IPS DF 6.9 (cell line): ENCODE data around the gene NIPAL3.
A peak's percentile ranks its signal among the peaks of the same experiment; 100 is the strongest.

Experiments
- DNase-seq: peaks from one replicate; pipeline ENCODE4 v3.0.0-alpha.2; 2013; ENCODE audit warnings: low read depth, low spot score
- H3K27ac ChIP-seq: one replicate; pipeline ENCODE4 v1.5.1; 2013; ENCODE audit warnings: low read length, control low read depth
- H3K27me3 ChIP-seq: 2 replicates; pipeline ENCODE4 v1.6.1; 2013; ENCODE audit warnings: mild to moderate bottlenecking, low read length; ENCODE audit not compliant: control insufficient read depth, insufficient read depth
- H3K36me3 ChIP-seq: 2 replicates; pipeline ENCODE4 v1.6.1; 2013; ENCODE audit warnings: low read length; ENCODE audit not compliant: control insufficient read depth, insufficient read depth
- H3K4me1 ChIP-seq: 2 replicates; pipeline ENCODE4 v1.6.1; 2013; ENCODE audit warnings: low read length; ENCODE audit not compliant: control insufficient read depth, insufficient read depth
- H3K4me3 ChIP-seq: 2 replicates; pipeline ENCODE4 v1.5.1; 2013; ENCODE audit warnings: mild to moderate bottlenecking, low read length
- H3K9me3 ChIP-seq: 2 replicates; pipeline ENCODE4 v1.6.1; 2013; ENCODE audit warnings: low read length, inconsistent platforms; ENCODE audit not compliant: control insufficient read depth, insufficient read depth
- WGBS: extraction: QIAGEN DNeasy Blood & Tissue Kit; methylation state at CpG from one replicate; pipeline ENCODE4 v1.1.7; 2013; ENCODE audit warnings: mixed read lengths, missing lambda C conversion rate; ENCODE audit not compliant: insufficient read length, insufficient coverage; 5-methylcytosine and 5-hydroxymethylcytosine counted together

The NIPAL3 gene

DNA sequence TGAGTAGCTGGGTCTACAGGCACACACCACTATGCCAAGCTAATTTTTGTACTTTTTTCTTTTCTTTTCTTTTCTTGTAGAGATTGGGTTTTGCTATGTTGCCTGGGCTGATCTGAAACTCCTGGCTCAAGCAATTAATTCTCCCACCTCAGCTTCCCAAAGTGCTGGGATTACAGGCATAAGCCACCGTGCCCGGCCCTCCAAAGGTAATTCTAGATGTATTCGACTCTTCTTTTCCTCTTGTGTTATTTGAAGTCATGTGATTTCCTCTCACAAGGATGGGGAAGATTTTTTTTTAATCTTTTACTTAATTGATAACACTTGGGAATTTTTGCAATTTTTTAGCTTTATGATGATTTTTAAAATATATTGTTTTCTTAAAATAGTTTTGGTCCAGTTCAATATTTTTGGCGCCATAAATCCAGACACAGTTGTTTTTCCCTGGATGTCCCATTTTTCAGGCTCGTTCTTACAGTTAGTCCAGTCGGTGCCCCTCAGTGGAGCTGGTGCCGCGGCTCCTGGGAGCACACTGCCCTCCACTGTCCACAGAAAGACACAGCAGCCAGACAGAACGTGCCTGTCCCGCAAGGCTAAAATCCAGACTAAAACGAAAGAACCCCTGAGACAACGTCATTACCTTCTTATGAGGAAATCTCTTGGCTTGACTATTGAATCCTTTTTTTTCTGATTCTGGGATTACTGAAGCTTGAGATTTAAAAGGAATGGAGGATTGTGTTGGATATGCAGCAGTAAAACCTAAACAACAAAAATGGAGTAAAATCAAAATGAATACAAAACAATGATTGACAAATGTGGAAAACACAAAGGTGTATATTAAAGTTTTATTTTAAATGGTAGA, 24.4 kb upstream of the NIPAL3 start:
- peak; percentile 50 for DNase-seq
- no peaks in the 10 kb centered on the region for H3K4me1 ChIP-seq
- H3K9me3 ChIP-seq: no peaks in the 10 kb centered on the region
- no peaks in the 10 kb centered on the region for H3K27me3 ChIP-seq
- WGBS: no CpG with 5 or more reads among the region's 12 CpGs
- no peak overlapping the region for H3K4me3 ChIP-seq
- no peaks in the 10 kb centered on the region for H3K36me3 ChIP-seq
- no peak overlapping the region for H3K27ac ChIP-seq

DNA sequence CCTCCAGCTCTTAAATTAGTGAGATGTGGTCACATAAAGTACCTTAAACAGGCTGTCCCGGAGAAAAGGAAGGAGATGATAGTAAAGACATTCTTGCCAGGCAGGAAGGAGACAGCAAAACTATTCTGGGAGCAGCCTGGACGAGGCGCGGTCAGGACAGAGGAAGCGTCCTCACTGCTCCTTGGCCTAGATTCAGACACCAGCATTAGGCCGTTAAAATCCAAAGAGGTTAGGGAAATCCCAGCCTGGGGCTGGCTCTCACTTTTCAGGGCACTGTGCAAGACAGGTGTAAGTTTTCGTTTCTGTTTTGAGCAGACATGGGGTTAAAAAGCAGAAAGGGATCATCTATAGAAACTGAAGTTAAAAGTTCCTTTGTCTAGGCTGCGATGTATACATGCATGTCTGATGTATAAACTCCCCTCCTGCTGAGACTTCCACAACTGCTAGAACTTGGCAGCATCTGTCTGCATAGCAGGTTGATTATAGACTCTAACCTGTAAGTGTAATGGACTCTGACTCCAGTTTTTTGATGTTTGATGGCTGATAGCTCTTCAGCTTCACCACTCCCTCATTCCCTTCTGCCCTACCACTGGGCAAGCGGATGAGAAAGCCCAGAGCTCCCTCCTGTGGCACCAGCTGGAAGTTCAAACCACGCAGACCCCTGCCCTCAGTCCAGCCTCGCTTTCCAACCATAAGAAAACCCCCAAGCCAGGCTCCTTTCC, 23.6 kb upstream of the NIPAL3 start:
- Histone ChIP-seq H3K36me3 (no peaks in the 10 kb centered on the region), H3K4me3 (no peak overlapping the region), H3K9me3 (no peaks in the 10 kb centered on the region), H3K27me3 (no peaks in the 10 kb centered on the region), H3K27ac (no peak overlapping the region), H3K4me1 (no peaks in the 10 kb centered on the region)
- no CpG with 5 or more reads among the region's 11 CpGs for WGBS
- DNase-seq: peak; percentile 68

DNA sequence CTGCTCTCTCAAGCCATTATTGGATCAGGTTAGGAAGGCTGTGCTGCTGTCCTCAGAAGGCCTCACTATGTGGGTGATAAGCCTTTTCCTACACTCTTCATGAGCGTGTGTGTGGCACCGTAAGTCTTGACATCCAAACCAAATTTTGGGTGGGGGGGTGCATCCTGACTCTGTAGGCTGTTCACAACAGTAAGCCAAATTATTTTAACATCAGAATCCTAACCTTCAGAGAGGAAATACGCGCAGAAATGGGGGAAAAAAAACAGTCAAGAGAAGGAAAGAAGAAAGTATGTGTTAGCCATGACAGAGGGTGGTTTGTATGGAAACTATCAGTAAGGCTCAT, 23.0 kb upstream of the NIPAL3 start:
- no peak overlapping the region for H3K27ac ChIP-seq
- H3K4me3 ChIP-seq: no peak overlapping the region
- H3K4me1 ChIP-seq: no peaks in the 10 kb centered on the region
- H3K36me3 ChIP-seq: no peaks in the 10 kb centered on the region
- no CpG with 5 or more reads among the region's 4 CpGs for WGBS
- DNase-seq: no peak
- H3K27me3 ChIP-seq: no peaks in the 10 kb centered on the region
- no peaks in the 10 kb centered on the region for H3K9me3 ChIP-seq

DNA sequence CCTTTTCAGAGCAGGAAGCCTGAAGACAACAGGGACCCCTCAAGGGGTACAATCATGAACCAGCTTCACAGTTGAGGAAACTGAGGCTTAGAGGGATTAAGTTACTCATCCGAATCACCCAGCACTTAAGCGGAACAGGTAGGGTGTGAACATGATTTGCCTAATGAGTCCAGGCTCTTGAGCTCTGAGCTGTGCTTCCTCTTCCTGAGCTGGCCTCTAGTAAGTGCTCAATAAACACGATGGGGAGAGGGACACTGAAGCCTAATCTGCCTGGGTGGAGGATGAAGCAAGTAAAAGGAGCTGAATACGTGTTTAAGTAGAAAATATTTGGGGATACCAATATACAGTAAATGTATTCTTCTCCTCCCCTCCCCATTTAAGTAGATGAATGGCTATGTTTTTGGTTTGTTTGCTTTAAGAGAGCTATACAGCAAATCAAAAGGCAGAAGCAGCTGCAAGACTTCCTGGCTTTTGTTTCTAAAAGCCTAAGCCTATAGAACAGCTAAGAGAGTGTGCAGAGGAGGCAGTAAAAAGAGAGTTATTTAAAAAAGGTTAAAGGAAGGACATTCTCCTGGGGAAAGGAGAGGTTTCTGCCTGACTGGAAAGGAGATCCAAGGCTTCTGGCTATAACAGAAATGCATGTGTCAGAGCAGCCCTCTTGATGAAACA, 22.5 kb upstream of the NIPAL3 start:
- WGBS: no CpG with 5 or more reads among the region's 4 CpGs
- H3K36me3 ChIP-seq: no peaks in the 10 kb centered on the region
- H3K9me3 ChIP-seq: no peaks in the 10 kb centered on the region
- no peak overlapping the region for H3K4me3 ChIP-seq
- DNase-seq: no peak
- no peaks in the 10 kb centered on the region for H3K4me1 ChIP-seq
- H3K27me3 ChIP-seq: no peaks in the 10 kb centered on the region
- no peak overlapping the region for H3K27ac ChIP-seq

DNA sequence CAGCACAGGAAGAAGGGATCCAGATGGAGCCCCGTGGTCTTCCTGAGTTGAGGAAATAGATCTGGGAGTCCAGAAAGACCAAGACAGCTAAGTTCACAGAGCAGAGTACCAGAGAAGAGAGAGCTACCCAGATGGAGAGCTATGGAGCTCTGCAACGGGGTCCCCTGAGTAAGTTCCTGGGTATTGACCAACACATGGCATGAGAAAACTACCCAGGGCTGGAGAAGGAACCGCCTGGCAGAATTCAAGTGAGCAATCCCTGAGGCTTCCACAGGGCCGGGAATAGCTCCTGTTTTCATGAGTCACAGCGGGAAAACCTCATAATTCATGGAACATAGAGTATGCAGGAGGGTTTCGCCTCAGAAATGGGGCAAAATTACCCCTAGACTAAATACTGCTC, 21.7 kb upstream of the NIPAL3 start:
- Histone ChIP-seq H3K27me3 (no peaks in the 10 kb centered on the region), H3K36me3 (no peaks in the 10 kb centered on the region), H3K9me3 (no peaks in the 10 kb centered on the region), H3K27ac (no peak overlapping the region), H3K4me1 (no peaks in the 10 kb centered on the region), H3K4me3 (no peak overlapping the region)
- WGBS: no CpG with 5 or more reads among the region's 6 CpGs
- DNase-seq: no peak

DNA sequence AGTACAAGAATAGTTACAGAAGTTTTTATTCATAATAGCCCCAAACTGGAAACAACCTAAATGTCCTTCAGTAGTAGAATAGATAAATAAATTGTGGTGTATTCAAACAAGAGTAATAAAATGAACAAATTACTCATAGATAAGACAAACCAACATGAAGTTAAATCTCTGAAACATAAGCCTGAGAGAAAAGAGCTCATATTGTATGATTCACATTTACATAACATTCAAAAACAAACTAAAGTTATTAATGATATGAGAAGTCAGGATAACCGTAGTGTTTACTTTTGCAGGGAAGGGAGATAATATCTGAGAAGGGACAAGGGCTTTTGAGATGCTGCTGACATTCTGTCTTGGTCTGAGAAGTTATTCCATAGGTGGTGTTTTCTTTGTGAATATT, 15.5 kb upstream of the NIPAL3 start:
- DNase-seq: no peak
- Histone ChIP-seq H3K27ac (no peak overlapping the region), H3K36me3 (no peaks in the 10 kb centered on the region), H3K9me3 (no peaks in the 10 kb centered on the region), H3K4me1 (no peaks in the 10 kb centered on the region), H3K27me3 (no peaks in the 10 kb centered on the region), H3K4me3 (no peak overlapping the region)
- WGBS: no CpG with 5 or more reads among the region's 1 CpG

DNA sequence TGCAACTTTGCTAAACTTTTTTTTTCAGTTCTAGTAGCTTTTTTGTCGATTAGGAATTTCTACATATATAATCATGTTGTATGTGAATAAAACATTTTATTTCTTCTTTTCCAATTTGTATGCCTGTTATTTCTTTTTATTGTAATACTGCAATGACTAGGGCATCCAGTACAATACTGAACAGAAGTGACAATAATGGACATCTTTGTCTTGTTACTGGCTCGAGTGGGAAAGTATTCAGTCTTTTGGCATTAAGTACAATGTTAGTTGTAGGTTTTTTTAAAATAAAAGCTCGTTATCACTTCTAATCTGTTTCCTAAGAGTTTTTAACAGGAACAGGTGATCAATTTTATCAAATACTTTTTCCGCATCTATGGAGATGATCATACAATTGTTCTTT, 11.8 kb upstream of the NIPAL3 start:
- no peaks in the 10 kb centered on the region for H3K36me3 ChIP-seq
- no peaks in the 10 kb centered on the region for H3K27me3 ChIP-seq
- no peak overlapping the region for H3K4me3 ChIP-seq
- no peaks in the 10 kb centered on the region for H3K9me3 ChIP-seq
- H3K27ac ChIP-seq: no peak overlapping the region
- no peaks in the 10 kb centered on the region for H3K4me1 ChIP-seq
- no peak for DNase-seq
- WGBS: no CpG with 5 or more reads among the region's 4 CpGs

DNA sequence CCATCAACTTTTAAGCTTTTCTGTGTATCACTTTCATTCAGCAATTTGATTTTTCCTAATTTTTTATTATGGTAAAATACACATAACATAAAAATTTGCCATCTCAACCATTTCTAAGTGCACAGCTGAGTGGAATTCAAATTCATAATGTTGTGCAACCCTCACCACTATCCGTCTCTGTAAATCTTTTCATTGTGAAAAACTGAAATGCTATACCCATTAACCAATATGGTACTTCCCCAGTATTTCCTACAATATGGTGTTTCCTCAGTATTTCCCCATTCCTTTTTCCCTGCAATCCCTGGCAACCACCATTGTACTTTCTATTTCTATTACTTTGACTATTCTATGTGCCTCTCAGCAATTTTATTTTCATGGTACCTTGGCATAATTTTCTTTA, 8.8 kb upstream of the NIPAL3 start:
- Histone ChIP-seq H3K4me1 (no peaks in the 10 kb centered on the region), H3K4me3 (no peak overlapping the region), H3K27me3 (no peaks in the 10 kb centered on the region), H3K27ac (no peak overlapping the region), H3K9me3 (no peaks in the 10 kb centered on the region), H3K36me3 (no peaks in the 10 kb centered on the region)
- DNase-seq: no peak
- WGBS: no CpG with 5 or more reads among the region's 1 CpG

DNA sequence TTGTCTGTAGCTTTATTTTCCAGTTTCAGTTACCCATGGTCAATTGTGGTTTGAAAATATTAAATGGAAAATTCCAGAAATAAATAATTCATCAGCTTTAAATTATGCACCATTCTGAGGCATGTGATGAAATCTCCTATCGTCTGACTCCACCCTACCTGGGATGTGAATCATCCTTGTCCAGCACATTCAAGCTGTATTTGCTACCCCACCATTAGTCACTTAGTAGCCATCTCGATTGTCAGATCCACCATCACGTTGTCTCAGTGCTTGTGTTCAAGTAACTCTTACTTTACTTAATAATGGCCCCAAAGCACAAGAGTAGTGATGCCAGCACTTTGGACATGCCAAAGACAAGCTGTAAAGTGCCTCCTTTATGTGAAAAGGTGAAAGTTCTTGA, 6.1 kb upstream of the NIPAL3 start:
- no peak for DNase-seq
- Histone ChIP-seq H3K36me3 (no peaks in the 10 kb centered on the region), H3K27ac (no peak overlapping the region), H3K4me3 (no peak overlapping the region), H3K9me3 (no peaks in the 10 kb centered on the region), H3K4me1 (no peaks in the 10 kb centered on the region), H3K27me3 (no peaks in the 10 kb centered on the region)
- WGBS: no CpG with 5 or more reads among the region's 3 CpGs

DNA sequence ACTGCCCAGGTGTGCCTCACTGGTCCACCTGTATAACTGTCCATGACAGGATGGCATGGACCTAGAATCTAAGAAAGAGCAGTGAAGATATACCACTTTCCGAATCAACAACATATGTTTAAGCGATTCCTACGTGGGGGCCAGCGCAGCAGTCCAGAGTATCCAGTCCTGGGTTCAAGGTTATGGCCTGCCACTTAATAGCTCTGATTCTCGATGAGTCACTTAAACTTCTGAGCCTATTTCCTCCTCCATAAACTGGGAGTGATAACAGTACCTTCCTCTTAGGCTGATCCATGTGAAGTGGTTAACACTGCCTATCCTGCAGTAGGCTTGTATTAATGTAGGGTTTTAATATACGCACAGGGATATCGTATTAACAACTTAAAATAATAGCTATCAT, 4.9 kb upstream of the NIPAL3 start:
- Histone ChIP-seq H3K9me3 (no peaks in the 10 kb centered on the region), H3K27me3 (no peaks in the 10 kb centered on the region), H3K36me3 (no peaks in the 10 kb centered on the region), H3K4me1 (no peaks in the 10 kb centered on the region), H3K4me3 (no peak overlapping the region), H3K27ac (no peak overlapping the region)
- no peak for DNase-seq
- no CpG with 5 or more reads among the region's 7 CpGs for WGBS
